H1 (cell line): ENCODE results near the gene PHKG2.

Experiments used
- ATF3 ChIP-seq: IDR thresholded peaks from 2 replicates; pipeline ENCODE4 v1.6.1; 2011; ENCODE audit warnings: low read depth, mild to moderate bottlenecking, low read length; ENCODE audit not compliant: insufficient read depth
- CEBPB ChIP-seq: IDR thresholded peaks from 2 replicates; pipeline ENCODE4 v1.6.1; 2012; ENCODE audit warnings: low read depth, low read length
- CHD2 ChIP-seq: IDR thresholded peaks from 2 replicates; pipeline ENCODE4 v1.6.1; 2012; ENCODE audit warnings: low read length, improper control_type of control experiment
- CTCF ChIP-seq, 3 experiments: IDR thresholded peaks; 1 replicate in 2 of 3; 2 replicates in 1 of 3; pipeline versions ENCODE4 v1.5.1 to v1.6.1; 2011; ENCODE audit warnings: low read length in 3 of 3, mild to moderate bottlenecking in 3 of 3, inconsistent platforms in 2 of 3, low read depth in 1 of 3, moderate library complexity in 1 of 3; ENCODE audit not compliant: insufficient read depth in 1 of 3; ENCODE audit errors: control extremely low read depth in 1 of 3
- EP300 ChIP-seq, 2 experiments: IDR thresholded peaks; 1 replicate in 1 of 2; 2 replicates in 1 of 2; pipeline ENCODE4 v1.6.1; 2011 to 2012; ENCODE audit warnings: low read depth in 2 of 2, low read length in 2 of 2, mild to moderate bottlenecking in 2 of 2, borderline replicate concordance in 1 of 2, inconsistent platforms in 1 of 2, moderate library complexity in 1 of 2
- EZH2 ChIP-seq: fragments of 200-600 bp; sonication (generic); IDR thresholded peaks from 2 replicates; pipeline ENCODE4 v1.7.1; 2012; ENCODE audit warnings: low read depth, mild to moderate bottlenecking, moderate library complexity, low read length, inconsistent platforms; ENCODE audit not compliant: severe bottlenecking
- HDAC6 ChIP-seq: IDR thresholded peaks from one replicate; pipeline ENCODE4 v1.7.1; 2012; ENCODE audit warnings: low read depth, mild to moderate bottlenecking, inconsistent platforms, low read length, moderate library complexity
- KDM4A ChIP-seq: IDR thresholded peaks from one replicate; pipeline ENCODE4 v1.7.1; 2012; ENCODE audit warnings: low read depth, mild to moderate bottlenecking, moderate library complexity, low read length, inconsistent platforms; ENCODE audit not compliant: severe bottlenecking
- MAX ChIP-seq: IDR thresholded peaks from 2 replicates; pipeline ENCODE4 v1.6.1; 2012; ENCODE audit warnings: inconsistent platforms
- POLR2AphosphoS5 ChIP-seq: IDR thresholded peaks from 2 replicates; pipeline ENCODE4 v1.6.1; 2011; ENCODE audit warnings: low read depth, low read length
- RAD21 ChIP-seq, 2 experiments: IDR thresholded peaks in 1 of 2; conservative IDR thresholded peaks in 1 of 2; 2 replicates each; pipeline ENCODE4 v1.6.1; 2011; ENCODE audit warnings: low read depth in 2 of 2, low read length in 2 of 2, improper control_type of control experiment in 1 of 2, inconsistent platforms in 1 of 2, mild to moderate bottlenecking in 1 of 2, moderate library complexity in 1 of 2
- RFX5 ChIP-seq: IDR thresholded peaks from 2 replicates; pipeline ENCODE4 v1.6.1; 2011; ENCODE audit warnings: low read depth, low read length, improper control_type of control experiment, borderline replicate concordance
- TEAD4 ChIP-seq: IDR thresholded peaks from 2 replicates; pipeline ENCODE4 v1.6.1; 2012; ENCODE audit warnings: low read depth, low read length, inconsistent platforms, mixed read lengths
- ZNF274 ChIP-seq: IDR thresholded peaks from 2 replicates; pipeline ENCODE4 v1.7.0; 2012; ENCODE audit warnings: low read length, borderline replicate concordance; ENCODE audit errors: extremely low read depth

GRCh38 chr16:30787613-30788378 lies 39.6 kb downstream of the PHKG2 start:
- TF ChIP-seq CTCF (IDR thresholded peaks at IDR 0.05; ENCODE audit: control extremely low read depth in 1 of 3, insufficient read depth in 1 of 3, low read depth in 1 of 3, low read length in 3 of 3) (no peak), CEBPB (no peak), HDAC6 (no peak), ATF3 (no peak), ZNF274 (no peak), MAX (no peak), TEAD4 (no peak), RAD21 (IDR thresholded peaks at IDR 0.05 in 1 of 2, conservative IDR thresholded peaks at IDR 0.05 in 1 of 2; ENCODE audit: low read depth in 2 of 2, low read length in 2 of 2) (no peak), POLR2AphosphoS5 (no peak), CHD2 (no peak), RFX5 (no peak), KDM4A (peak; percentile 14), EP300 (IDR thresholded peaks at IDR 0.05; ENCODE audit: borderline replicate concordance in 1 of 2, low read depth in 2 of 2, low read length in 2 of 2) (no peak), EZH2 (no peak)
